GM10248 (cell line): ENCODE measurements around the gene FMO4.
"Not testable (repeated sequence)": the region's sequence is repeated elsewhere in the genome, so short reads cannot be mapped to it uniquely, and the experiment has no call there.

Experiments
- CTCF ChIA-PET: fragments of 300-600 bp; sonication (Branson Sonifier 250); formaldehyde crosslinking; extraction: SDS; loops from one replicate; lab custom pipeline; 2021; ENCODE audit warnings: antibody characterized with exemption; lab: Yijun Ruan, JAX
- POLR2A ChIA-PET: fragments of 350-650 bp; sonication (Branson Sonifier 250); formaldehyde crosslinking; extraction: SDS; loops from one replicate; lab custom pipeline; 2020; ENCODE audit warnings: antibody characterized with exemption; lab: Yijun Ruan, JAX
- DNase-seq: peaks from one replicate; pipeline ENCODE4 v3.0.0; 2012; ENCODE audit errors: extremely low spot score
- CTCF ChIP-seq: IDR thresholded peaks from 2 replicates; pipeline ENCODE4 v1.5.1; 2012; ENCODE audit warnings: mild to moderate bottlenecking, low read depth; ENCODE audit errors: extremely low read depth, missing control alignments, control extremely low read depth

Gene FMO4

GRCh38 chr1:171279234-171279633 lies 34.7 kb upstream of the FMO4 start:
- no peak for TF ChIP-seq CTCF
- POLR2A ChIA-PET: no interaction called here
- CTCF ChIA-PET: interaction anchor here (0.8 to 2.4 kb wide), 4 partner anchors 11 to 35 kb away, joined by 3 to 10 read pairs (median 4); partner anchors contain the start of gene FMO4
- DNase-seq: no peak

- DNase-seq: no peak
- CTCF ChIA-PET: interaction anchor here (0.8 to 2.2 kb wide), 3 partner anchors 15 to 35 kb away, joined by 3 to 5 read pairs (median 3); partner anchors contain the start of gene FMO4
- TF ChIP-seq CTCF: no peak
- POLR2A ChIA-PET: no interaction called here
Measured at GRCh38 chr1:171279678-171280077, 34.3 kb upstream of the FMO4 start.

GRCh38 chr1:171280599-171280998 lies 33.4 kb upstream of the FMO4 start:
- ChIA-PET POLR2A (no interaction called here), CTCF (interaction anchor here (0.9 to 2.2 kb wide), 4 partner anchors 21 to 36 kb away, joined by 3 to 5 read pairs (median 4); partner anchors contain the start of gene FMO4)
- TF ChIP-seq CTCF: no peak
- no peak for DNase-seq

- CTCF ChIA-PET: interaction anchor here (0.8 to 2.4 kb wide), 3 partner anchors 9 to 35 kb away, joined by 3 to 18 read pairs (median 5); partner anchors contain the start of gene FMO4
- POLR2A ChIA-PET: no interaction called here
- TF ChIP-seq CTCF: no peak
- DNase-seq: no peak
Measured at GRCh38 chr1:171286032-171286705, 27.8 kb upstream of the FMO4 start.

GRCh38 chr1:171290621-171291020 lies 23.4 kb upstream of the FMO4 start:
- DNase-seq: no peak
- no peak for TF ChIP-seq CTCF
- POLR2A ChIA-PET: no interaction called here
- CTCF ChIA-PET: interaction anchor here (1.0 to 4.7 kb wide), 3 partner anchors 12 to 64 kb away, joined by 3 to 14 read pairs (median 3); partner anchors contain the start of gene FMO4

- no peak for DNase-seq
- POLR2A ChIA-PET: no interaction called here
Measured at GRCh38 chr1:171292799-171293198, 21.2 kb upstream of the FMO4 start.

GRCh38 chr1:171295383-171295782 lies 18.6 kb upstream of the FMO4 start:
- POLR2A ChIA-PET, DNase-seq: not testable (repeated sequence)
- CTCF ChIA-PET: interaction anchor here (0.7 to 2.5 kb wide), 3 partner anchors 9 to 18 kb away, joined by 3 to 14 read pairs (median 3); partner anchors contain the start of gene FMO4

More at GRCh38 chr1:171292799-171293198, 21.2 kb upstream of the FMO4 start:
- TF ChIP-seq CTCF: no peak
- CTCF ChIA-PET: interaction anchor here (2.1 to 4.7 kb wide), 2 partner anchors 20 to 47 kb away, joined by 5 to 14 read pairs; partner anchors contain the start of gene FMO4
